Testis (tissue), 3 donors: ENCODE results near the gene SKIC2. TPM values are rescaled to one million over a fixed set of nuclear protein-coding genes. Genes with fewer than 3 reads are reported as not detected.

Experiments
- DNase-seq: peaks from one replicate; pipeline ENCODE4 v3.0.0-alpha.2; 2019
- H3K27ac ChIP-seq, 2 donors: fragments of 200-600 bp; sonication (generic); one replicate each; pipeline ENCODE4 v1.5.1; 2019
- H3K27me3 ChIP-seq: fragments of 200-600 bp; sonication (generic); one replicate; pipeline ENCODE4 v1.5.1; 2019
- H3K36me3 ChIP-seq: fragments of 200-600 bp; sonication (generic); one replicate; pipeline ENCODE4 v1.5.1; 2017; ENCODE audit warnings: low read depth; ENCODE audit errors: missing control alignments
- H3K4me1 ChIP-seq: fragments of 200-600 bp; sonication (generic); one replicate; pipeline ENCODE4 v1.5.1; 2019
- H3K4me3 ChIP-seq, 2 donors: fragments of 200-600 bp; sonication (generic); one replicate each; pipeline ENCODE4 v1.5.1; 2017 to 2019
- H3K9me3 ChIP-seq: fragments of 200-600 bp; sonication (generic); one replicate; pipeline ENCODE4 v1.5.1; 2017
- POLR2A ChIP-seq: fragments of 450-650 bp; IDR thresholded peaks from one replicate; pipeline ENCODE4 v1.6.1; 2017; ENCODE audit warnings: antibody characterized with exemption, mild to moderate bottlenecking, moderate library complexity
- WGBS, 2 donors: methylation state at CpG; one replicate each; pipeline ENCODE4 v1.1.5; 2018; 5-methylcytosine and 5-hydroxymethylcytosine counted together
- intact Hi-C: fragments of 100-400 bp; cut with DNase I; formaldehyde crosslinking; loops from one replicate; pipeline ENCODE4 v1.15.1; 2023; ENCODE audit warnings: low total_unique reads
- polyA plus RNA-seq: library from polyadenylated mRNA; stranded (reverse); fragments of 350-450 nt; fragmentation: Illumina TruSeq; extraction: RNeasy Lipid Tissue Mini Kit (QIAGEN cat#74804); gene quantifications from one replicate; pipeline ENCODE4 v1.2.3, GENCODE V29; 2014; ENCODE audit warnings: low read depth, low replicate concordance; ENCODE audit not compliant: insufficient read depth
- total RNA-seq, 2 donors: library from RNA; depleted of rRNA; stranded (reverse); fragments of >200 nt; gene quantifications; one replicate each; pipeline ENCODE4 v1.2.3, GENCODE V29; 2016
- TF ChIP-seq, protein P1 (sequence below), 3 experiments: fragments of 450-650 bp in 2 of 3; fragments of 200-600 bp in 1 of 3; sonication (generic) in 1 of 3; IDR thresholded peaks; one replicate each; pipeline ENCODE4 v1.5.1; 2016 to 2019; ENCODE audit warnings: antibody characterized with exemption in 3 of 3, mild to moderate bottlenecking in 2 of 3, moderate library complexity in 1 of 3

The SKIC2 gene
- total and polyA plus RNA-seq, 3 donors from 2014 or later = 39.6 to 73.0 (median 59.2) TPM

DNA sequence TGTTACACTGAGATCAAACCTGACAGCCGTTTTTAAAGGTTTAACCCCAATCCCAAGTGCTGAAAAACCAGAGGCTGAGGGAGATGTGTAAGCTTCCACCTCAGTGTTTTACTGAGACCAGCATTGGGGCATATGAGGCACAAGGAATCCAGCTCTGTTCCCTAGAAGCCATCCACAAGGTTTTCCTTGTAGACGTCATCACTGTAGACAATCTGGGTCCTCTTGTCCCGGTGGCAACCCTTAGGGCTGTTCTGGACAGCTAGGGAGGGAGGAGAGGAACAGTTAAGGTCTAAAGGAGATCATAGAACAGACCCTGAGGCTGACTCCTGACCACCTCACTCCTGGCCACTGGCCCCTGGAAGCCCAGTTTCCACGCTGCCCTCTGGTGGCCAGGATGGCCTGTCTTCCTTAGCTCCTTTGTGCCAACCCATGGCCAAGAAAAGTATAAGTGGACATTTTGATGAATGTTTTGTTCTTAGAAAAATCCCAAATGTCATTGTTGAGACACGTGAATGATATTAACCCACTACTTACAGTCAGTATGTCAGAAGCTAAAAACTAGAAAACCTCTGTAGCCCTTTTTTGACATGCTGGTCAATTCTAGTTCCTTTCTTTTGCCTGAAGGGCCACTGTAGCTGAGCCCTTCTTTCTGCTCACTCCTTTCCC is 6.7 kb upstream of the SKIC2 start:
- no peaks in the 10 kb centered on the region for H3K4me1 ChIP-seq
- H3K27ac ChIP-seq = peak overlapping the region in 1 of 2 donors; percentile 8
- DNase-seq = peak; percentile 80
- 60 to 61% methylated on average over 5 of the region's 5 CpGs for WGBS, 2 donors
- intact Hi-C loops = loop anchor here (10.0 kb wide), 1 partner anchor 173 kb away; the partner anchor contains the start of gene ATF6B
- no peak for TF ChIP-seq POLR2A
- TF ChIP-seq, protein P1, sequence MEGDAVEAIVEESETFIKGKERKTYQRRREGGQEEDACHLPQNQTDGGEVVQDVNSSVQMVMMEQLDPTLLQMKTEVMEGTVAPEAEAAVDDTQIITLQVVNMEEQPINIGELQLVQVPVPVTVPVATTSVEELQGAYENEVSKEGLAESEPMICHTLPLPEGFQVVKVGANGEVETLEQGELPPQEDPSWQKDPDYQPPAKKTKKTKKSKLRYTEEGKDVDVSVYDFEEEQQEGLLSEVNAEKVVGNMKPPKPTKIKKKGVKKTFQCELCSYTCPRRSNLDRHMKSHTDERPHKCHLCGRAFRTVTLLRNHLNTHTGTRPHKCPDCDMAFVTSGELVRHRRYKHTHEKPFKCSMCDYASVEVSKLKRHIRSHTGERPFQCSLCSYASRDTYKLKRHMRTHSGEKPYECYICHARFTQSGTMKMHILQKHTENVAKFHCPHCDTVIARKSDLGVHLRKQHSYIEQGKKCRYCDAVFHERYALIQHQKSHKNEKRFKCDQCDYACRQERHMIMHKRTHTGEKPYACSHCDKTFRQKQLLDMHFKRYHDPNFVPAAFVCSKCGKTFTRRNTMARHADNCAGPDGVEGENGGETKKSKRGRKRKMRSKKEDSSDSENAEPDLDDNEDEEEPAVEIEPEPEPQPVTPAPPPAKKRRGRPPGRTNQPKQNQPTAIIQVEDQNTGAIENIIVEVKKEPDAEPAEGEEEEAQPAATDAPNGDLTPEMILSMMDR (IDR thresholded peaks at IDR 0.05) = peak; percentile 61 to 78 (median 65)
- no peak overlapping the region for H3K4me3 ChIP-seq
- H3K27me3 ChIP-seq = no peaks in the 10 kb centered on the region
- no peaks in the 10 kb centered on the region for H3K9me3 ChIP-seq
- H3K36me3 ChIP-seq = no peaks in the 10 kb centered on the region

DNA sequence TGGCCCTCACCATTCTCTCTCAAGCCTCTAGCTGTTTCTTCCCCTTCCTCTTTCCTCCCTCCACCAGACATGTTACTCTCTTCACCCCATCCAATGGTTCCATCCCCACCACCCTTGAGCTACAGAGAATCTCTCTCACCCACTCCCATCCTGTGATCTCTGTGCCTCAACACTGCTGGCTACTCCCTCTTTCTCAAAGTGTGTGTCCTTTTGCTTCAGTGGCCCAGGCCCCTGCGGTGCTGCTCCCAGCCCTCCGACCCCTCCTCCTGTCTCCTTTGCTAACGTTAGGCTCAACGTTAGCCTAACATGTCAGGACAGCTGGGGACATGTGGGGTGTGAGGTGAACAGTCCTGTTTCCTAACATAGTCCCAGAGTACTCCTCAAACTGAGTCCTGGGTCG is 6.1 kb upstream of the SKIC2 start:
- WGBS, 2 donors = 79 to 81% methylated on average over 5 of the region's 5 CpGs
- TF ChIP-seq POLR2A = no peak
- TF ChIP-seq, protein P1 (IDR thresholded peaks at IDR 0.05) = no peak
- peaks cover 5% of the 10 kb centered on the region for H3K4me1 ChIP-seq
- DNase-seq = no peak
- no peaks in the 10 kb centered on the region for H3K27me3 ChIP-seq
- no peak overlapping the region for H3K27ac ChIP-seq
- H3K9me3 ChIP-seq = no peaks in the 10 kb centered on the region
- intact Hi-C loops = loop anchor here (10.0 kb wide), 1 partner anchor 172 kb away; the partner anchor contains the start of gene ATF6B
- H3K36me3 ChIP-seq = no peaks in the 10 kb centered on the region
- H3K4me3 ChIP-seq = no peak overlapping the region

DNA sequence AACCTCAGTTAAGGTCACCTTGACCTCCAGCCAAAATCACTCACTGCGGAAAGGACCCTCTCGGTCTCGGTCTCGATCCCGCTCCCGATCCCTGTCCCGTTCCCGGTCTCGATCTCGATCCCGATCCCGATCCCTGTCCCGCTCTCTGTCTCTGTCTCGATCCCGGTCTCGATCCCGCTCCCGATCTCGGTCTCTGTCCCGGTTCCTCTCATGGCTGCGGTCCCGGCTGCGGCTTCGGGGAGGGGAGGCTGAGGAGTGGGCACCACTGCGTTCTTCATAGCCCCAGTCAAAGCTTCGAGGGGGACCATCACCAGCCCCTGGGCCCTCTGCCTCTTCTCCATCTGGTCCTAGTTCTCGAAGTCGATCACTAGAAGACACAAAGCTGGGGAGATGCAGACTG is 4.5 kb upstream of the SKIC2 start:
- peaks cover 9% of the 10 kb centered on the region for H3K4me1 ChIP-seq
- TF ChIP-seq, protein P1 (IDR thresholded peaks at IDR 0.05) = no peak
- no peak for TF ChIP-seq POLR2A
- H3K27ac ChIP-seq = no peak overlapping the region
- no peak for DNase-seq
- intact Hi-C loops = loop anchor here (10.0 kb wide), 1 partner anchor 170 kb away; the partner anchor contains the start of gene ATF6B
- H3K4me3 ChIP-seq = no peak overlapping the region
- H3K36me3 ChIP-seq = no peaks in the 10 kb centered on the region
- no peaks in the 10 kb centered on the region for H3K27me3 ChIP-seq
- H3K9me3 ChIP-seq = no peaks in the 10 kb centered on the region
- WGBS, 2 donors = 95 to 96% methylated on average over 28 of the region's 28 CpGs

DNA sequence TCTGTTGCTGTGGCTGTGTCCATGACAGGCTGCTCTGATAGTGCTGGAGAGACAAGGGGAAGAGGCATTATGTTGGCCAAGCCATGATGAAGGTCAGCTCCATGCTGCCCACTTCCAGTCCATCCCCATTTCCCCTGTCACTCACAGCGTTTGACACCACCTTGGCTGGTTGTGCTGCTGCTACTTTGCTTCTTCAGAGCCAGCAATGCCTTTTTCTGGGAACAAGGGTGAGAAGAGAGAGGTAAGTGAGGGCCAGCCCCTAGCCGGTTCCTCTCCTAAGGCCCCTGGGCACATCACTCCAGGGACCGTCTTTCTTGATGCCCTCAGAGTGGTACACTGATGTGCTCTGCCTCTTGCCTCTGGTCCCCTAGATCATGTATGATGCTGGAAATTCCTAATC is 2.2 kb upstream of the SKIC2 start:
- no peak for DNase-seq
- Histone ChIP-seq H3K9me3 (no peaks in the 10 kb centered on the region), H3K36me3 (no peaks in the 10 kb centered on the region), H3K27me3 (no peaks in the 10 kb centered on the region), H3K27ac (no peak overlapping the region), H3K4me1 (peaks cover 12% of the 10 kb centered on the region), H3K4me3 (no peak overlapping the region)
- WGBS, 2 donors = 93 to 98% methylated on average over 3 of the region's 3 CpGs
- TF ChIP-seq POLR2A = no peak
- TF ChIP-seq, protein P1 (IDR thresholded peaks at IDR 0.05) = no peak
- intact Hi-C loops = loop anchor here (10.0 kb wide), 1 partner anchor 168 kb away; the partner anchor contains the start of gene ATF6B

DNA sequence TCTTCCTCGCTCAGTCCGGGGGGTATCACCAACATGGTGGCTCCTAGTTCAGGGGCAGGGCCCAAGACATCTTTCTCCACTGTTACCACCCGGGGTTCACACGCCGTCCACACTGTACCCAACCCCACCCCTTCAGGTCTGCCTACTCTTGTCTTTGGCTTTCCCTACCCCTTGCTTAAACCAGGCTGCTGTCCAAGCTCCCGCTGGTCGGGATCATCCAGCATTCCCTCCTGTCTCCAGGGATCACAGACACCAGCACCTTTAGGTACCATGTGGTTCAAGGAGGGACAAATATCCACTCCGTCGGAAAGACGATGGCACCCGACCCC is 599 bp upstream of the SKIC2 start:
- WGBS, 2 donors = 8 to 9% methylated on average over 11 of the region's 11 CpGs
- no peaks in the 10 kb centered on the region for H3K9me3 ChIP-seq
- no peaks in the 10 kb centered on the region for H3K36me3 ChIP-seq
- no peak for DNase-seq
- peaks cover 12% of the 10 kb centered on the region for H3K4me1 ChIP-seq
- intact Hi-C loops = loop anchor here (10.0 kb wide), 1 partner anchor 166 kb away; the partner anchor contains the start of gene ATF6B
- H3K4me3 ChIP-seq = peak overlapping the region; percentile 66 to 90
- no peak for TF ChIP-seq POLR2A
- TF ChIP-seq, protein P1 (IDR thresholded peaks at IDR 0.05) = no peak
- peak overlapping the region; percentile 67 to 84 for H3K27ac ChIP-seq
- H3K27me3 ChIP-seq = no peaks in the 10 kb centered on the region
